Measurements from ENCODE around the gene NOC2L.
A peak's percentile ranks its signal among the peaks of the same experiment; 100 is the strongest.

The NOC2L gene

DNA sequence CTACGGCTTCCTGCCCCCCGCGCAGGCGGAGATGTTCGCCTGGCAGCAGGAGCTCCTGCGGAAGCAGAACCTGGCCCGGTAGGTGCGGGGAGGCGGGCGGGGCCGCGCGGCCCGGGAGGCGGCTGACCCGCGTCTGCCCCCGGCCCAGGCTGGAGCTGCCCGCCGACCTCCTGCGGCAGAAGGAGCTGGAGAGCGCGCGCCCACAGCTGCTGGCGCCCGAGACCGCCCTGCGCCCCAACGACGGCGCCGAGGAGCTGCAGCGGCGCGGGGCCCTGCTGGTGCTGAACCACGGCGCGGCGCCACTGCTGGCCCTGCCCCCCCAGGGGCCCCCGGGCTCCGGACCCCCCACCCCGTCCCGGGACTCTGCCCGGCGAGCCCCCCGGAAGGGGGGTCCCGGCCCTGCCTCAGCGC, 16.6 kb downstream of the NOC2L start:
- DNase-seq (ENCODE audit: low read depth, low spot score) = peak; percentile 20
- TF ChIP-seq, protein P1, sequence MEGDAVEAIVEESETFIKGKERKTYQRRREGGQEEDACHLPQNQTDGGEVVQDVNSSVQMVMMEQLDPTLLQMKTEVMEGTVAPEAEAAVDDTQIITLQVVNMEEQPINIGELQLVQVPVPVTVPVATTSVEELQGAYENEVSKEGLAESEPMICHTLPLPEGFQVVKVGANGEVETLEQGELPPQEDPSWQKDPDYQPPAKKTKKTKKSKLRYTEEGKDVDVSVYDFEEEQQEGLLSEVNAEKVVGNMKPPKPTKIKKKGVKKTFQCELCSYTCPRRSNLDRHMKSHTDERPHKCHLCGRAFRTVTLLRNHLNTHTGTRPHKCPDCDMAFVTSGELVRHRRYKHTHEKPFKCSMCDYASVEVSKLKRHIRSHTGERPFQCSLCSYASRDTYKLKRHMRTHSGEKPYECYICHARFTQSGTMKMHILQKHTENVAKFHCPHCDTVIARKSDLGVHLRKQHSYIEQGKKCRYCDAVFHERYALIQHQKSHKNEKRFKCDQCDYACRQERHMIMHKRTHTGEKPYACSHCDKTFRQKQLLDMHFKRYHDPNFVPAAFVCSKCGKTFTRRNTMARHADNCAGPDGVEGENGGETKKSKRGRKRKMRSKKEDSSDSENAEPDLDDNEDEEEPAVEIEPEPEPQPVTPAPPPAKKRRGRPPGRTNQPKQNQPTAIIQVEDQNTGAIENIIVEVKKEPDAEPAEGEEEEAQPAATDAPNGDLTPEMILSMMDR (IDR thresholded peaks at IDR 0.05; ENCODE audit: low read depth, low read length) = no peak
- H3K4me3 ChIP-seq (ENCODE audit: low read depth, low read length) = peak overlapping the region; percentile 39
- in situ Hi-C loops (cut with HindIII; ENCODE audit: low sequenced_read_pairs) = no loop called here

DNA sequence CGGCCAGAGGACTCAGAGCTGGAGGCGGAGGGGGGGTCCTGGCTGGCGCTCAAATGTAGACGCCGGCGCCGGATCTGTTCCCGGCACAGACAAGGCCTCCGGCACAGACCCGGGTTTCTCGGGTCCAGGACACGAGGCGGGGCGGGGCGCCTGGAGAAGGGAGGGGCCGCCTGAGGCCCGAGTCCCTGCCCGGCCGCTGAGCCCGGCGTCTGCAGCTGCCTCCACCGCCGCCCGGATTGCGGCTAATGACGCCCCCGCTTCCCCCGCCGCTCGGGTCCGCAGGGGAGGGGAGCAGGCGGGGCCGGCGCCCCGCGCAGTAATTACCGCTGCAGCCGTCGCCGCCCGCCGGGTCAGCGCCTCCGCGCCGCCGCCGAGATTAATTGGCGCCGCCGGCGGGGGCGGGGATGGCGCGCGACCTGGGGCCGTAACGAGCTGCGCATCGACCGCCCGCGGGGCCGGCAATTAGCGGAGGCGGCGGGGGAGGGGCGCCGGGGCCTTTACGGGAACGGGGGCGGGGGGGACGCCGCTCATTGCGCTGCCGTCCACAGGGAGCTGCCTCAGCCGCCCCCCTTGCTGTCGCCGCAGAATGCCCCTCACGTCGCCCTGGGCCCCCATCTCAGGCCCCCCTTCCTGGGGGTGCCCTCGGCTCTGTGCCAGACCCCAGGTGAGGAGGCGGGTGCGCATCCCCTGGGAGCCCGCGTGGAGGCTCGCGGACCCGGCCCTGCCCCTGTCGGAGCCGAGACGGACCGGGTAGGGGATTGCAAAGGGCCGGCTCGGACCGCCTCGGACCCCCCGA, 17.3 kb downstream of the NOC2L start:
- in situ Hi-C loops (cut with HindIII; ENCODE audit: low sequenced_read_pairs) = no loop called here
- H3K4me3 ChIP-seq (ENCODE audit: low read depth, low read length) = peak overlapping the region; percentile 37
- TF ChIP-seq, protein P1 (IDR thresholded peaks at IDR 0.05; ENCODE audit: low read depth, low read length) = no peak
- peak; percentile 94 for DNase-seq (ENCODE audit: low read depth, low spot score)

DNA sequence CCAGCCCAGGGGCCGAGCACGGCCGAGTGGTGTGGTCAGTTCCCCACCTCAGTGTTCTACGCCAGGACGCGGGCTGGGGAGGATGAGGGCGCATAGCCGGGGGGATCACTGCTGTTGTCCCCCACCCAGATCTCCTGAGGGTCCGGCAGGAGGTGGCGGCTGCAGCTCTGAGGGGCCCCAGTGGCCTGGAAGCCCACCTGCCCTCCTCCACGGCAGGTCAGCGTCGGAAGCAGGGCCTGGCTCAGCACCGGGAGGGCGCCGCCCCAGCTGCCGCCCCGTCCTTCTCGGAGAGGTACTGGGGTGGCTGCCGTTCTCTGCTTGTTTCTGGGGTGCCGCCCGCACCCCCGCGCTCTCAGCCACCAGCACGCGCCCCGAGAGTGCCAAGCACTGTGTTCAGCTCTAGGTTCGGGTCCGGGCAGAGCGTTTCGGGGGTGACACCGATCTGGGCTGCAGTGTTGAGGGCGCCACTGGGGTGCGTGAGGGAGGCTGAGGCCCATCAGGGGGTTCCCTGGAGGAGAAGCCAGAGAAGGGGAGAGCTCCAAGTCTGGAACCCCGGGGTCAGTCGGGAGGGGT, 18.0 kb downstream of the NOC2L start:
- no peak for DNase-seq (ENCODE audit: low read depth, low spot score)
- in situ Hi-C loops (cut with HindIII; ENCODE audit: low sequenced_read_pairs) = no loop called here
- peak overlapping the region; percentile 26 for H3K4me3 ChIP-seq (ENCODE audit: low read depth, low read length)
- TF ChIP-seq, protein P1 (IDR thresholded peaks at IDR 0.05; ENCODE audit: low read depth, low read length) = no peak

DNA sequence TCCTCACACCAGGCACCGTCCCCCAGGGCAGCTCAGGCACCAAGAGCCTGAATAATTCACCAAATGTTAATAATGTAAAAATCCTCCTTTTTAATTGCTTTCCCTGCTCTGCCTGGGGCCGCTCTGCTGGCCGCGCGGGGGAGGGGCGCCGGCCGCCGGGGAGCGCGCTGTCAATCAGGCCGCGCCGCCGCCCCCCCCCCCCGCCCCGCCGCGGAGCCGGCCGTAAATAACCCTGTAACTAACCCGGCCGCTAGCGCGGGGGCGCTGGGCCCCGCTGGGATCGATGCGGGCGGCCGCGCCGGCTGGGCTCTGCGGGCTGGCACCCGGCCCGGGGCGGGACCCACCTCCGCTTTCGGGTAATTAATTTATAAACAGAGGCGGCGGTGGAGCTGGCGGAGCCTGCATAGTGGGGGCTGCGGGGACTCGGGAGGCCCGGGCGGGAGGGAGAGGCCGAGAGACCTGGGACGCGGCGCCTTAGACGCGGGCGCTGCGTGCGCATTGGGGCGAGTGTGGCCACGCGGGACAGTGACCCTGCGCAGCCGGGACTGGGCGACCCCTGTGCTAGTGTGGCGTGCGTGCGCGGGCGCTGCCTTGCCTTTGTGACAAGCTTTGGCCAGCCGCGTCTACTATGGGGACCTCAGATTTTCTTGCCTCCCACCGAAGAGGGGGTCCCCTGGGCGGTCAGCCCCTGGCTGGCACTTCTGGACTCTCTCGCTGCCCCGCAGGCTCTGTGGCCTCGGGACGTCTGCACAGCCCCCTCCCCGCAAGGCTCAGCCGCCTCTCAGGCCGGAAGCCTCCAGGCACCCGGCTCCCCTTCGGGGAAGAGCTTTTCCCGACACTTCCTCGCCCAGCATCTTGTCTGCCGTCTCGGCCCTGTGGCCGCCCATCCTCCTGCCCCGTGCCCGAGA, 18.7 kb downstream of the NOC2L start:
- in situ Hi-C loops (cut with HindIII; ENCODE audit: low sequenced_read_pairs) = no loop called here
- TF ChIP-seq, protein P1 (IDR thresholded peaks at IDR 0.05; ENCODE audit: low read depth, low read length) = no peak
- peak; percentile 84 for DNase-seq (ENCODE audit: low read depth, low spot score)
- peak overlapping the region; percentile 26 for H3K4me3 ChIP-seq (ENCODE audit: low read depth, low read length)

DNA sequence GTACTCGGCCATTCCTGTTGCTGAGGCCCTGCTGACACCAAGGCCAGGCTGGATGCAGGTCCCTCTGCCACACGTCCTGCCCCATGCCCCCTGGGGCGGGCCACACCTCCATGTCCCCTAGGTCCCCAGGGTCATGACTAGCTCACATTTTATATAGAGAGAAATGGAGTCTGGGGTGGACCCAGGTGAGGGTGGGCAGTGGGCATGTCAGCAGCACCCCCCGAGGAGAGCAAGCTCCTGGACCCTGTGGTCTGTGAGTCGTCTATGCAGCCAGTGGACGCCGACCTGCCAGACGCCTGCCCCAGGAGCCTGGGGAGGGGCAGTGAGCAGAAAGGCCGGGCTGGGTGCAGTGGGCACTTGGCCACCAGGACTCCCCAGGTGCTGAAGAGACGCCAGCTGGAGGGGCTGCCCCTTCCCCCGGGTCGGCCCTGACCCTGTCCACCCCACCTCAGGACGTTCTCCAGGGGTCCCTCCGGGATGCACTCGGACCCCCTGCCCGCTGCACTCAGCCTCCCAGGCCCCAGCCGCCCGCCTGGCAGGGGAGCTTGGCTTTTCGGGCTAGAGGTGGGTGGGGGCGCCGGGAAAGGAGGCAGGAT, 19.4 kb downstream of the NOC2L start:
- TF ChIP-seq, protein P1 (IDR thresholded peaks at IDR 0.05; ENCODE audit: low read depth, low read length) = no peak
- no peak overlapping the region for H3K4me3 ChIP-seq (ENCODE audit: low read depth, low read length)
- no peak for DNase-seq (ENCODE audit: low read depth, low spot score)
- in situ Hi-C loops (cut with HindIII; ENCODE audit: low sequenced_read_pairs) = no loop called here

Data from astrocyte of the spinal cord (primary cell).